Brain microvascular endothelial cell (primary cell): Measurements from ENCODE around the gene HIPK4.
A peak's percentile ranks its signal among the peaks of the same experiment; 100 is the strongest.

Experiments
- DNase-seq: peaks from one replicate; pipeline ENCODE4 v3.0.0-alpha.2; 2020
- H3K27ac ChIP-seq: fragments of 250-450 bp; sonication (Bioruptor Pico); 2 replicates; pipeline ENCODE4 v1.5.1; 2020; ENCODE audit warnings: mild to moderate bottlenecking, moderate library complexity
- H3K27me3 ChIP-seq: fragments of 250-450 bp; sonication (Bioruptor Pico); replicated peaks from 2 replicates; pipeline ENCODE4 v1.5.1; 2020; ENCODE audit warnings: mild to moderate bottlenecking
- H3K36me3 ChIP-seq: fragments of 250-450 bp; sonication (Bioruptor Pico); replicated peaks from 2 replicates; pipeline ENCODE4 v1.5.1; 2020; ENCODE audit warnings: mild to moderate bottlenecking
- H3K4me3 ChIP-seq: 2 replicates; pipeline ENCODE4 v1.5.1; 2011; ENCODE audit warnings: low read depth, mild to moderate bottlenecking, control low read depth, low read length, moderate library complexity
- CTCF ChIP-seq: IDR thresholded peaks from 2 replicates; pipeline ENCODE4 v1.5.1; 2011; ENCODE audit warnings: low read depth, mild to moderate bottlenecking, moderate library complexity, low read length, control low read depth, inconsistent platforms; ENCODE audit errors: missing control alignments
- in situ Hi-C: cut with HindIII; loops from 2 replicates; pipeline ENCODE4 v1.10.0; 2017; ENCODE audit warnings: low sequenced_read_pairs, low pct_ligation_motif_present

HIPK4 gene

DNA sequence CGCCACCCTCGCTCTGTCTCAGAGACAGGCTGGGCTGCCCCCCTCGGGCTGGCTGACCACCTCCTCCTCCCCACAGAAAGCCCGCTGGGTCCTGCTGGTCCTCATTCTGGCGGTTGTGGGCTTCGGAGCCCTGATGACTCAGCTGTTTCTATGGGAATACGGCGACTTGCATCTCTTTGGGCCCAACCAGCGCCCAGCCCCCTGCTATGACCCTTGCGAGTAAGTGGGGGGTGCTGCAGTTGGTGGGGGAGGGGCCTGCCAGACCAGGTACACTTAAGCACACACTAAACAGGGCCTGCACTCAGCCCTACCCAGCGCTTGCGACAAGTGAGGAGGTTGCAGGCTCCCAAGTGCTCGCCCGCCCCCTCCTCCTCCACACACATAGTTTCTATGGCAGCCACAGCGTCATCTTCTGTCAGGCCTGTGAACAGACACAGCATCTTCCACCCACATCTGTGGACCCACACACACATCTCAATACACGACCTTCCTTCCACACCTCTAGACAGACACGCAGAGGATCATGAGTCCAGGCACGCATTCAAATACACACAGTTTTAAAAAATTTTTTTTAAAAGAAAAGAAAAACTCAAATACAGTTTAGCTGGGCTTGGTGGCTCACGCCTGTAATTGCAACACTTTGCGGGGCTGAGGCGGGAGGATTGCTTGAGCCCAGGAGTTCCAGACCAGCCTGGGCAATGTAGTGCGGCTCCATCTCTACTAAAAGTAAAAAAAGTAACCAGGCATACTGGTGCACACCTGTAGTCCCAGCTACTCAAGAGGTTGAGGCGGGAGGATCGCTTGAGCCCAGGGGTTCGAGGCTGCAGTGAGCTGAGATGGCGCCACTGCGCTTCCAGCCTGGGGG, 23.1 kb downstream of the HIPK4 start:
- Histone ChIP-seq H3K27me3 (no peaks in the 10 kb centered on the region), H3K36me3 (peaks cover 14% of the 10 kb centered on the region), H3K4me3 (peak overlapping the region; percentile 63), H3K27ac (no peak overlapping the region)
- in situ Hi-C loops: no loop called here
- no peak for TF ChIP-seq CTCF
- DNase-seq: peak; percentile 13

GRCh38 chr19:40365613-40366401, 24.2 kb downstream of the HIPK4 start:
- in situ Hi-C loops: no loop called here
- H3K36me3 ChIP-seq: peaks cover 10% of the 10 kb centered on the region
- H3K27me3 ChIP-seq: no peaks in the 10 kb centered on the region
- DNase-seq: peak; percentile 60
- H3K27ac ChIP-seq: no peak overlapping the region
- H3K4me3 ChIP-seq: peak overlapping the region; percentile 63
- TF ChIP-seq CTCF: no peak

GRCh38 chr19:40365010-40365409, 25.0 kb downstream of the HIPK4 start:
- DNase-seq: no peak
- no peak for TF ChIP-seq CTCF
- Histone ChIP-seq H3K4me3 (peak overlapping the region; percentile 63), H3K27ac (no peak overlapping the region), H3K27me3 (no peaks in the 10 kb centered on the region), H3K36me3 (peaks cover 8% of the 10 kb centered on the region)
- in situ Hi-C loops: no loop called here

DNA sequence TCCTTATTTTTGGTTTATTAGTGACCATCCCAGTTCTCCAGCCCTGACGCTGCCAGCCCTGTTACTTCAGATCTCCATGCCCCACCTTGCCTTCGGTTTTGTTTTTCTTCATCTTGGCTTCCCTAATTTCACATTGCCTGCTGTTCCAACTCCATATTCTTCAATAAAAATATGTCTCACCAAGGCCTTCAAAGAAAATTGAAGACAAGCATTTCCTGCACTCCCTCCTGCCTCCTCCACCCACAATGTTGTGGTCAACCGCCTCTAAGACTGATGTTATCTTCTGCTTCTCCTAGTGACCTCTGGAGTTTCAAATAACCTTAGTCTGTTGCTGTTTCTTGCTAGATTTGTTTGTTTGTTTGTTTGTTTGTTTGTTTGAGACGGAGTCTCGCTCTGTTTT, 26.9 kb downstream of the HIPK4 start:
- Histone ChIP-seq H3K4me3 (no peak overlapping the region), H3K27ac (no peak overlapping the region), H3K36me3 (peaks cover 2% of the 10 kb centered on the region), H3K27me3 (no peaks in the 10 kb centered on the region)
- in situ Hi-C loops: no loop called here
- TF ChIP-seq CTCF: no peak
- DNase-seq: no peak

- in situ Hi-C loops: no loop called here
- Histone ChIP-seq H3K4me3 (no peak overlapping the region), H3K27me3 (no peaks in the 10 kb centered on the region), H3K36me3 (no peaks in the 10 kb centered on the region), H3K27ac (no peak overlapping the region)
- DNase-seq: no peak
- no peak for TF ChIP-seq CTCF
Measured at GRCh38 chr19:40362160-40362559, 27.8 kb downstream of the HIPK4 start.
